GM18519 (cell line): ENCODE data around the gene SPRED2.

Source experiments
- ATAC-seq: cut with Tn5 transposase; IDR thresholded peaks from one replicate; pipeline ENCODE4 v1.9.1; 2021; ENCODE audit warnings: mild to moderate bottlenecking, moderate library complexity; ENCODE audit not compliant: unreplicated experiment, low FRiP score

SPRED2 gene

GRCh38 chr2:65388596-65389390 is 43.6 kb downstream of the SPRED2 start:
- no peak for ATAC-seq

DNA sequence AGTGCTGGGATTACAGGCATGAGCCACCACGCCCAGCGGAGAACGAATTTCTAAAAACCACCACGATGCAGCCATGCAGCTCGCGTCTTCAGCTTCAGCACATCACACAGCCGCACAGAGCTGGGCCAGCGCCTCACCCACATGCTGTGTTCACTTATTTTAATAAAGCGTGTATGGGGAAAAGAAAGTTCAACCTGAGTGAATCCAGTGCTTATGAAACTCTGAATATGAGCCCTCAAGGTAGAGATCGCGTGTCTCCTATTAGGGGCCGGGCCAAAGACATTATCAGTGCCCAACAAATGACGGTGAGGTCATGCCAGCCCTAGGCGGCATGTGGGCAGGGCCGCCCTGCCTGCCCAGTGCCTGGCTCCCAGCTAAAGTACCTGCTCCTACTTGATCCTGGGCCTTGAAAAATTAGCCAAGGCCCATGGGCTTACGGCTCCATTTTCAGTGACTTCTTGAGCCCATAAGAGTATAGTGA is 44.3 kb downstream of the SPRED2 start:
- peak; percentile 42 for ATAC-seq

- no peak for ATAC-seq
Measured at GRCh38 chr2:65386989-65387388, 45.4 kb downstream of the SPRED2 start.

DNA sequence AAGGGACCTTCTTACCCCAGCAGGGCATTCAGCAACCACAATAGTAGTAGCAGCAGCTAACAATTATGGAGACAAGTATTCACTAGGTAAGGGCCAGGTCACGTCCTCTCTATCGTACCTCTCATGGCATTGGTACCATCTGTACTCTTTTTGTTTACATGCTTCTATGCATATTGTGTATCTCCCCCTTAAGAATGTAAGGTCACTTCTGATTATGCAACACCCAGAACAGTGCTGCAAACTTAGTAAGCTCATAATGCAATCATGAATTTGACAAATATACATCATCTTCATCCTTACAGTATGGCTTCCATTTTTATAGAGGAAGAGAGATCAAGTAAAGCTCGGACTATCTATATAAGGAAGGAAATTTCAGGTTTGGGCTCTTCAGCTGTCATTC is 46.1 kb downstream of the SPRED2 start:
- ATAC-seq: no peak

DNA sequence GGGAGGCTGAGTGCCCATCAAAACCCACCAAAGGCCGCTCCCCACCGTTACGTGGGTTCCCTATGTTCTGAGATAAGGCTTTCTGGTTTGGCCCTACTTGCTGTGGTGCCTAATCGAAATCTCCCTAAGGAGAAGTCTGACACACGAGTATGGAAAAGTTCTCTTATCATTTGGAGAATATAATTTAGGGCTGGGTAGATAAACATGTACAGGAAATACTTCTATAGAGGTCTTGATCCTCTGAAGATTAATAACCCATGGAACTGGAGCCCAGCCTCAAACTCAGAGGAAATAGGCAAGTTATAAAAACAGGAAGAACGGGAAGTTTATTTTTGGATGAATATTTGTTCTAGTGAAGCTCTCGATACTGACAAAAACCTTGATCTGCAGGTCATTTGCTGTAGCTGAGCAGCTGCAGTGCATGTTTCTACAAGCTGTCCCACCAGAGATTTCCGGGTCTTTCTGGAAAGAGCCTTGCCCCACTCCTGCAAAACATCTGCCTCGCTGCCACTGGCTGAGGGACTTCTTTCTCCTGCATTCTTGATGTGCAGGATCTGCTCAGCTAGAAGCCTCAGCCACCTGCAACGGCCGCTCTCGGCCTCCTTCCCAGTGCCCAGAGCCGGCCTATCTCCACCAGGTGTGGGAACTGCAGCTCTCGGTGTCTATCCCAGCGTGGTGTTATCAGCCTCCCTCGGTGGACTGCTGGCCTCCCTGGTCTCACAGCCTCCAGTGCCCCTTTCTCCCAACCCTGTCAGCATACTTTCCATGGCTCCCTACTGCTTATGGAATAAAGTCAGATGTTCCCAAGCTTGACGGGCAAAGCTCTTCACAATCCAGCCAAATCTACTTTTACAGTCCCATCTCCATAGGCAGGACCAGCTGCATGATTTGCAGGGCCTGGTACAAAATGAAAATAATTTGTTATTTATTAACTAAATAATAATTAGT is 48.6 kb downstream of the SPRED2 start:
- ATAC-seq: no peak

DNA sequence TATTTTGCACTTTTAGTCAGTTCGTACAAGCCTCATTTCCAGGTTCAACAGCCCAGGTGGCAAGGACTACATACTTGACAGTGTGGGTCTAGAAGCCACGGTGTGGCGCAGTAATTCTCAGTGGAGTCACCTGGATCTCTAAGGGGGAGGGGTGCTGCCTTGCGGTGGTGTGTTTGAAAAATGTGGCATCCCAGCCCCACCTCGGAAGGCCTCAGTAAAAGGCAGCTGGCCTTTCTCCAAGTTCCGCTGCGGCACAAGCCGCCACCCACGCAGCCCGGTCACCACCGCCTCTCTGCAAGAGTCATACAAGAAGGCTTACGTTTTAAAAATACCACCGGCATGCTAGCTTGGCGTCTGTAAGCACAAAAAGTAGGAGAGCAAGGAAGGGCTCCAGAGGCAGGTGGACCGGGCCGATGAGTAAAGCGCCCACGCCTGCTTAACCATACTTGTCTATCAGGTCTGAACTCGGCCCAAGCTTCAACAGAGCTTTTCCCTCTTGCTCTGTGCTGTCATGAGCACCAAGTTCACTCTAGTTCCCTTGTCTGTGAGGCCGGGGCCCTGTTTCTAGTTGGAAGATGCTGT is 49.5 kb downstream of the SPRED2 start:
- peak; percentile 56 for ATAC-seq

- ATAC-seq: no peak
Measured at GRCh38 chr2:65382323-65382722, 50.1 kb downstream of the SPRED2 start.

GRCh38 chr2:65381607-65382051 is 50.8 kb downstream of the SPRED2 start:
- no peak for ATAC-seq

- ATAC-seq: no peak
Measured at GRCh38 chr2:65380255-65380654, 52.1 kb downstream of the SPRED2 start.

DNA sequence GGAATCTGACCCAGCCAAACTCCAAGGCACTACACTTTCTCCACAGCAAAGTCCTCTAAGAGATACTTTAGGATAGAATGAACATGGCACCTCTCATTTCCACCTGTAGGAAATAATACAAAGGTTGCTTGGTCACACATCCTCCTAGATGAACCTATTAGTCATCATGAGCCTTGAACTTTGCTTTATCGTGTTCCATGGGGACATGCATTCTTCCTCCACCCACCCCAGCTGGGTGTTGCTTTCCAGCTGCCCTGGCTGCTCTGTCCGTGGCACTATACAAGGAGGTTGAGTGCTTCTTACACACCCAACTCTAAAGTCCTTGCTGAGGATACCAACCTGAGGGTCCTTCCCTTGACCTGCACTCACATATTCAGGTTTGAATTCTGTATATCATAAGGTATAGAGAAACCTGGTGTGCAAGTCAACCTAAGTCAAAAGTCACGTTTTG is 52.7 kb downstream of the SPRED2 start:
- ATAC-seq: no peak

DNA sequence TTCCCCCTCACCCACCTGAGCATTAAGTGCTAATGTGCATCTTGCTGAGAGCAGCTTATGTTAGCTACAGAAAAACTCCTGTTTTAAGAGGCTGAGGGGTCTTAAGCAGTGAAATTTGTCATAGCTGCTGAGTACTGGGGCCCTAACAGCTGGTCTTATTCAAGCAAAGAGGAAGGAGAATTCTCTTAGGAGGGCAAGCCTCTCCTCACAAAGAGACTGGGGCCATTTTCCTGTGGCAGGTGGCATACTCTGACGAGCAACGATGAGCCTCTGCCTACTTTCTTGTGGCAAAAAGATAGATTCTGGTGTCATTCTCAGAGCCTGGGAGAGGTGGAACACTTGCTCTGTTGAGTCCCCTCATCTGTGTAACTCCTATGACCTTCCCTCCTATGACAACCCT is 53.2 kb downstream of the SPRED2 start:
- no peak for ATAC-seq

DNA sequence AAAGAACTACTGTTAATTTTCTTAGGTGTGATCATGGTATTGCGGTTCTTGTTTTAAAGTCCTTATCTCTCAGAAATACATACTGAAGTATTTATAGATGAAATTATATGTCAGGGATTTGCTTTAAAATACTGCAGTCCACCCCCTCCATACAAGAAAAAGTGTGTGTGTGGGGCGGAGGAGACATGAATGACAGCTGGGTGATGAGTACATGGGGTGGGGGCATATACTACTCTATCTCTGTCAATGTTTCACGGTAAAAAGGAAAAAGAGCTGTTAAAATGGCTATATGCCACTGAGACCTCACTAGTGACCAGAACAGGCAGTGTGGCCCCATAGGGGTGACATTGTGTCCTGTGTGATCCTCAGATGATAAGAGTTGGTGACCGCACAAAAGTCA is 54.1 kb downstream of the SPRED2 start:
- no peak for ATAC-seq

DNA sequence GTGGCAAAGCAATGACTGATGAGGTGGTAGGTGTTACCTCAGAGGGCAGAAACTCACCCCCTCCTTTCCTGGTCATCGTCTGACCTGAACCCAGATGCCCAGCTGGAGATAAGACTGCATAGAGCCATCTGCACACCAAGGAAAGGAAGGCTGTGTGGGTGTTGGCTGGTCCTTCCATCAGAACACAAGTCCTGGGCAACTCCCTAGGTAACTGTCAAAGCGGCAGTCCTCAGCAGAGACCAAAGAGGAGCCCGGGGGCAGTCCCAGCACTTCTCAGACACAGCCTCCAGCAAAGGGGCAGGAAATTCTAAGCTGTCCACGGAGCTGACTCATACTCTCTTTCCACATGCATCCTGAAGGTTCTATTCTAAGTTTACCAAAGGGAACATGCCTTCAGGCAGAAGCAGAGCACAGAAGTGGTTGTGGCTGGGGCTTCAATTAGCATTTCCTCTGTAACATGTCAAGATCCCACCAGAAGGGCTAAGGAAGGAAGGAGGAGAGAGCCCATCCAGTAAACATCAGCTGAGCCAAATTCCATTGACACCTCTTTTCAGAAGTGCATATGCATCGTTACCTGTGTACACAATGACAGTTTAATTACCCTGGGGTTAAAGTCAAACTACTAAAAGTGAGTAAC is 54.7 kb downstream of the SPRED2 start:
- no peak for ATAC-seq

GRCh38 chr2:65375723-65376122 is 56.7 kb downstream of the SPRED2 start:
- ATAC-seq: no peak

- ATAC-seq: no peak
Measured at GRCh38 chr2:65374999-65375398, 57.4 kb downstream of the SPRED2 start.

- no peak for ATAC-seq
Measured at GRCh38 chr2:65374575-65374974, 57.8 kb downstream of the SPRED2 start.

DNA sequence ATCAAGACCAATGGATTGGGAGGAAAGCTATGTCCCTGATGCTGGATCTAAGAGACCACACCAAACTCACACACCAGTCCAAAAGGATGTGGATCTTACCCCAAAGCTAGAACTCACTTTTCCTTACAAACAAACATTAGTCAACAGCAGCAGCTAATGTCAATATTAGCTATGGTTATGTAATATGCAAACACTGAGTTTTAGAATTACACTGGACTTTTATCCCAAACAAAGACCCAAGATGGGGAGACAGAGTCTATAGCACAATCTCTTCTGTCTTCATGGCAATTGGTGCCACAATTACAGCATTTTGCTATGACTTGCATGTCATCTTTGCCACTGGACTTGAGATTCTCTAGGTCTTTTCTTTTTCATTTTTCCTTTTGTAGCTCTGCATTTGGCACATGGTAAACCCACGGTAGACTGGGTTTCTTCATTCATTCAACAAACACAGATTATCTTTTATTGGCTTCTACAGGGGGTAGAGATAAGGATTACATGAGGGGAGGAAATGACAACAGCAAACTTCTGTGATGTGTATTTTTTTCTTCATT is 59.0 kb downstream of the SPRED2 start:
- ATAC-seq: no peak

DNA sequence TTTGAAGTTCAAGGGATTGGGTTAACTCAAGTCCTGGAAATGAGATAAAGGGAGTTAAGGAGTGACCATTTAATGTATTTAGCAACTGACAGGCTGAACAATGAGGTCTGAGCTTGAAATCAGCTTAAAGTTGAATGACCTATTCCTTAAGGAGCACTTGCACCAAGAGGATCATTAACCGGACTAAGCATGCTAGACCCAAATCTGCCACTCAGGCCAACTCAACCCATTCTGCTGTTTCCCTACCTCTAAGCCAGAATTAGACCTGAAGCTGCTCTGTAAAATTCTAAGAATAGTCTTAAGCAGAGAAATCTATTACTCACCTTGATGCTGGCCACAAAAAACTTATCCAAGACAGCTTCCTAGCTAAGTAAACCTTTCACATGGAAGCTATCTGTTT is 59.8 kb downstream of the SPRED2 start:
- ATAC-seq: no peak

DNA sequence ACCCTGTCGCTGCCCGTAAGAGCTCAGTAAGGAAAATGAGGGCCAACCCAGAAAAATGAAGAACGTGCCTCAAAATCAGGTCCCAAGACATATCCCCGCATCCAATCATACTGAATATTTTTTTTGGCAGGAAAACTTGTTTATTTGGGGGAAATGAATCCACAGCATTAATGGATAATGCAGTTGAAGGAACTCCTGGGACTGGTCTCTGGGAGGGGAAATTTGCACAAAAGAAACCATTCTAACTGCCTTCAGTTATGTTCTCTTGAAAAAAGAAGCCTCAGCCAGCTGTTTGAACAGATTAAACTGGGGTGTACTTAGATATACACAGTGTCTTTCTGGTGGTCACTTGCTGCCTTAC is 61.3 kb downstream of the SPRED2 start:
- no peak for ATAC-seq

DNA sequence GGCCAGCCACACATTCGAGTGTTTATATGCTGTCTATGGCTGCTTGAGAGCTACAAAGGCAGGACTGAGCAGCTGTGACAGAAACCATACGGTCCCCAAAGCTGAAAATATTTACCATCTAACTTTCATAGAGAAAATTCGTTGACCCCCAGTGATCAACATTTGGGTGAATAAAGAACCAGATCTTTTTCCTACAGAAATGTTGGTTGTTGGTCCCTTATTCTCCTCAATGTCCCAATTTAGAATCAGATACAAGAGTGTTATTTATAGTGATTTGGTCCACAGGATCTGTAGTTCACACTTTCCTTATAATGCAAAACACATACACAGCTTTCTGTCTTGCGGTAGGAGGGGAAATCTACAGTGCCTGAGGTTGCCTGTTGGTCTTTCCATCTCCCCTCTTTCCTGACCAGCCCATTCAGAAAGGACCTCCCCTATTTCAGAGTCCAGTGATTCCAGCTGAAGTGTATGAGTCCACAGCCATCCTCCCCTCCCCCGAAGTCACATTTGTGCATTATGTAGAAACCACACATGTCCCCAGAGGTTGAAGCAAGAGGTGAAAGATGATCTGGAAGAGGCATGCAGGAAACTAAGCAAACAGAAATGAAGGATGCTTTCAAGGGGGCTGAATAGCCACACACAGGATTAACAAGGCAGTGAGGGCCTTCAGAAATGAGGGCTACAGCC is 61.9 kb downstream of the SPRED2 start:
- no peak for ATAC-seq
